ENCODE results near the gene DLX5. TPM values are rescaled to one million over a fixed set of nuclear protein-coding genes. Genes with fewer than 3 reads are reported as not detected.

DLX5 gene
- total RNA-seq, 1 donor from 2014 or later = 1.3 TPM

GRCh38 chr7:97013845-97014134 is 10.8 kb downstream of the DLX5 start:
- FAIRE-seq = no peak
- no peak overlapping the region for H2AFZ ChIP-seq (ENCODE audit: low read depth, low read length)
- H3K79me2 ChIP-seq (ENCODE audit: insufficient read depth, low read length) = no peaks in the 10 kb centered on the region
- Mint-ChIP-seq H3K36me3 (ENCODE audit: low read depth, unreplicated experiment) (no peaks in the 10 kb centered on the region), H3K4me1 (ENCODE audit: low read depth, unreplicated experiment) (peaks cover 4% of the 10 kb centered on the region), H3K27ac (ENCODE audit: unreplicated experiment) (no peak overlapping the region), H3K27me3 (ENCODE audit: low read depth, unreplicated experiment) (peaks cover 93% of the 10 kb centered on the region), H3K9me3 (ENCODE audit: unreplicated experiment) (peaks cover 23% of the 10 kb centered on the region), H3K4me3 (ENCODE audit: unreplicated experiment) (no peak overlapping the region)
- no peak overlapping the region for H3K4me2 ChIP-seq (ENCODE audit: low read length)
- no peak overlapping the region for H3K27ac ChIP-seq (ENCODE audit: low read depth, low read length)
- H3K36me3 ChIP-seq (ENCODE audit: insufficient read depth, low read length) = no peaks in the 10 kb centered on the region
- no peaks in the 10 kb centered on the region for H3K4me1 ChIP-seq (ENCODE audit: insufficient read depth, low read length)
- H3K9me3 ChIP-seq (ENCODE audit: insufficient read depth, low read depth, low read length) = no peaks in the 10 kb centered on the region
- no peak for TF ChIP-seq EZH2 (IDR thresholded peaks at IDR 0.05; ENCODE audit: insufficient read depth, low read length)
- TF ChIP-seq, protein P1, sequence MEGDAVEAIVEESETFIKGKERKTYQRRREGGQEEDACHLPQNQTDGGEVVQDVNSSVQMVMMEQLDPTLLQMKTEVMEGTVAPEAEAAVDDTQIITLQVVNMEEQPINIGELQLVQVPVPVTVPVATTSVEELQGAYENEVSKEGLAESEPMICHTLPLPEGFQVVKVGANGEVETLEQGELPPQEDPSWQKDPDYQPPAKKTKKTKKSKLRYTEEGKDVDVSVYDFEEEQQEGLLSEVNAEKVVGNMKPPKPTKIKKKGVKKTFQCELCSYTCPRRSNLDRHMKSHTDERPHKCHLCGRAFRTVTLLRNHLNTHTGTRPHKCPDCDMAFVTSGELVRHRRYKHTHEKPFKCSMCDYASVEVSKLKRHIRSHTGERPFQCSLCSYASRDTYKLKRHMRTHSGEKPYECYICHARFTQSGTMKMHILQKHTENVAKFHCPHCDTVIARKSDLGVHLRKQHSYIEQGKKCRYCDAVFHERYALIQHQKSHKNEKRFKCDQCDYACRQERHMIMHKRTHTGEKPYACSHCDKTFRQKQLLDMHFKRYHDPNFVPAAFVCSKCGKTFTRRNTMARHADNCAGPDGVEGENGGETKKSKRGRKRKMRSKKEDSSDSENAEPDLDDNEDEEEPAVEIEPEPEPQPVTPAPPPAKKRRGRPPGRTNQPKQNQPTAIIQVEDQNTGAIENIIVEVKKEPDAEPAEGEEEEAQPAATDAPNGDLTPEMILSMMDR (IDR thresholded peaks at IDR 0.05; ENCODE audit: insufficient read depth, low read depth, low read length) = no peak
- no peak overlapping the region for H3K4me3 ChIP-seq (ENCODE audit: insufficient read depth, low read depth, low read length)
- no peak overlapping the region for H3K9ac ChIP-seq (ENCODE audit: low read length)
- H3K27me3 ChIP-seq (ENCODE audit: insufficient read depth, low read length) = peaks cover 93% of the 10 kb centered on the region
- no peak for DNase-seq (ENCODE audit: low read depth)
- H4K20me1 ChIP-seq (ENCODE audit: insufficient read depth, low read length) = no peaks in the 10 kb centered on the region

DNA sequence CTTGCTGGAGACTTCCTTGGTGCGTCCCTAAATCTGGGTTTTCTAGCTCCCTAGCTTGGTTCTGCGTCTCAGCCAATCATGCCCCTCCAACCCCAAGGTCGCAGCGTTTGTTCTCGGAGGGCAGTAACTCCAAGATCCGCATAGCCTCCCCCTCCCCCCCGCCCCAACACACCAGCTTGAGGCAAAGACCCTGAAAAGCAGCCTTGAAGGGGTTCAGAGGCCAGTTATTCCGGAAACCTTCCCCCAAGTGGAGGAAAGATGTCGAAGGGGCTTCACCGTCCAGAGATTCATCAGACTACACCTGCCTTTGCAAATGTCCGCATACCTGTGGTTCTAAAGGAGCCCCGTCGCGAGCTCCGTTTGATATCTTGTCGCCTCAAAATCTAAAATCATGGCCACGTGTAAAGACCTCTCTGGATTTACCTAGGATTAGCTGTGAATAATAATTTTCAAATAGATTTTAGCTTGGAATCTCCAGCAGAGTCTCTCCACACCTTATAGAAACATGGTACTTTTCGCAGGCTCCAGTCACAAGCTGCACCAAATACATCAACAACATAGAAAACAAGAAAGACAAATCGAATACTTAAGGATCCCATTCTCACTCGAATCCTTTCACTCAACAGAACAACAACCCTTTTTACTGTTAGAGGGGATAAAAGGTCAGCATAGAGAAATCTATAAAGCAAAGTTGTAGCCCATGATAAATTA is 11.3 kb downstream of the DLX5 start:
- no peak overlapping the region for H3K4me2 ChIP-seq (ENCODE audit: low read length)

More for the DNA sequence above, 11.3 kb downstream of the DLX5 start:
- no peak overlapping the region for H3K27ac Mint-ChIP-seq (ENCODE audit: unreplicated experiment)
- TF ChIP-seq EZH2 (IDR thresholded peaks at IDR 0.05; ENCODE audit: insufficient read depth, low read length) = no peak
- TF ChIP-seq, protein P1 (IDR thresholded peaks at IDR 0.05; ENCODE audit: insufficient read depth, low read depth, low read length) = no peak
- DNase-seq (ENCODE audit: low read depth) (no peak), FAIRE-seq (no peak)
- no peak overlapping the region for H3K4me3 ChIP-seq (ENCODE audit: insufficient read depth, low read depth, low read length)
- no peaks in the 10 kb centered on the region for H3K9me3 ChIP-seq (ENCODE audit: insufficient read depth, low read depth, low read length)
- no peaks in the 10 kb centered on the region for H3K79me2 ChIP-seq (ENCODE audit: insufficient read depth, low read length)
- H3K36me3 ChIP-seq (ENCODE audit: insufficient read depth, low read length) = no peaks in the 10 kb centered on the region
- H2AFZ ChIP-seq (ENCODE audit: low read depth, low read length) = no peak overlapping the region
- H3K27ac ChIP-seq (ENCODE audit: low read depth, low read length) = no peak overlapping the region
- peaks cover 95% of the 10 kb centered on the region for H3K27me3 ChIP-seq (ENCODE audit: insufficient read depth, low read length)
- H3K36me3 Mint-ChIP-seq (ENCODE audit: low read depth, unreplicated experiment) = no peaks in the 10 kb centered on the region
- peaks cover 3% of the 10 kb centered on the region for H3K4me1 Mint-ChIP-seq (ENCODE audit: low read depth, unreplicated experiment)
- H4K20me1 ChIP-seq (ENCODE audit: insufficient read depth, low read length) = no peaks in the 10 kb centered on the region
- H3K27me3 Mint-ChIP-seq (ENCODE audit: low read depth, unreplicated experiment) = peaks cover 94% of the 10 kb centered on the region
- H3K4me1 ChIP-seq (ENCODE audit: insufficient read depth, low read length) = no peaks in the 10 kb centered on the region
- no peak overlapping the region for H3K4me3 Mint-ChIP-seq (ENCODE audit: unreplicated experiment)
- no peak overlapping the region for H3K9ac ChIP-seq (ENCODE audit: low read length)
- H3K9me3 Mint-ChIP-seq (ENCODE audit: unreplicated experiment) = peaks cover 22% of the 10 kb centered on the region

Measured in astrocyte (in vitro differentiated cells and primary cell).